Stimulated activated CD4-positive, alpha-beta T cell treated with anti-CD3 and anti-CD28 coated beads, Interleukin-12 subunit alpha, Interleukin-12 subunit beta, amount 100 ng/mL, for 4 hours (primary cell): ENCODE results near the gene KRTAP2-1.
"Not testable (repeated sequence)": the region's sequence is repeated elsewhere in the genome, so short reads cannot be mapped to it uniquely, and the experiment has no call there.

Source experiments
- DNase-seq: peaks from one replicate; pipeline ENCODE4 v3.0.0-alpha.2; 2020

Gene KRTAP2-1

DNA sequence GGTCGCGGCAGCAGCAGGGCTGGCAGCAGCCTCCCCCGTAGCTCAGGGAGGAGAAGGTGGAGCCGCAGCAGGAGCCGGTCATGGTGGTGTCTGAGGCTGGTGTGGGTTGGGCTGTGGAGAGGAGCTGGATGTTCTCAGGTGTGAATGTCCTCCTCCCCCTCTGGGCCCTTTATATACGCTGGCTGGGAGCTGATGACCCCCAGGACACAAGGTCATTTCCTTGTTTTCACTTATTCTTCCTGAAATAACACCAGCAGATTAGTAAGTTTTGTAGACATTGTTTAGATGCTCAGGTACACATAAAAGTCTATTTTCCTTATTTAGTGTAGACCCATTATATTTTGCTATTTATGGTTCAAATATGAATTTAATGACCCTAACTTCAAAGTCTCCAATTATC is 8.0 kb upstream of the KRTAP2-1 start, which contains the start of gene KRTAP2-2:
KRTAP2-2 (minus strand) TSS at position 101 of the 400 bp plus-strand sequence; CDS start at position 82, 19 bp downstream.
- DNase-seq = not testable (repeated sequence)

DNA sequence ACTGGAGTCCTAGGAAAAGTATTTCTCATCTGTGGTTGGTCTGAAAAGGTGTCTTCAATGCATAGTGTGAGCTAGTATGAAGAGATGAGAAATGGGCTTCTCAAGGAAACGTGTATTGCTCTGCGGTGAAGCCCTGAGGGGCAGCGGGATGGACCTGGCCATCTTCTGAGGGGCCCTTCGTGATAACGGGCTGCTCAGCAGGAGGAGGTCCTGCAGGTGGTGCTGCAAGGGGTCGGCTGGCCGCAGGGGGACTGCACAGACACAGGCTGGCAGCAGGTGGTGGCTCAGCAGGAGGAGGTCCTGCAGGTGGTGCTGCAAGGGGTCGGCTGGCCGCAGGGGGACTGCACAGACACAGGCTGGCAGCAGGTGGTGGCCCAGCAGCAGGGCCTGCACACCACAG is 7.4 kb upstream of the KRTAP2-1 start:
- DNase-seq = not testable (repeated sequence)

DNA sequence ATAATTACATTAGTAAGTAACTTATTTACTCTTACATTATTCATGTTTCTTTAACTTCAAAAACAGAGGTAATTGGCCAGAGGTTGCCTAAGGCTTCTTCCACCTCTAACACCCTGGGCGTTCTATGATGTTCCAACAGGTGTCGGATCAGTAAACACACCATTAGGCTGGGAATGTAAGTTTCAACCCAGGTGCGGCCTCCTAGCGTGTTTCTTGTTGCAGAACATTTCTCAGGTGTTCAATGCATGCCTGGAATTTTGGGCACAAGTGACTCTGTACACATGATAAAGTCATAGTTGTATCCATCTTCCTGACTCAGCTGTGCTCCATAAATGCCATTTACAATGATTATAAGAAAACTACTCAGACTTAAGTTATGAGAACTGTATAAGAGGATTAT is 6.9 kb upstream of the KRTAP2-1 start:
- DNase-seq = no peak

DNA sequence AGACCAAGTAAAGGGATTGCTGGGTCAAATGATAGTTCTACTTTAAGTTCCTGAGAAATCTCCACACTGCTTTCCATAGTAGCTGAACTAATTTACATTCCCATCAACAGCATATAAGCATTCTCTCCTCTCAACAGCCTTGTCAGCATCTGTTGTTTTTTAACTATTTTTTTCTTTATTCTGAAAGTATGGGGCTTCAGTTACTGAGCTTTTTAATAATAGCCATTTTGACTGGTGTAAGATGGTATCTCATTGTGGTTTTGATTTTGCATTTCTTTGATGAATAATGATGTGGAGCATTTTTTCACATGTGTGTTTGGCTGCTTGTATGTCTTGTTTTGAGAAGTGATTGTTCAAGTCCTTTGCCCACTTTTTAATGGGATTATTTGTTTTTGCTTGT is 5.5 kb upstream of the KRTAP2-1 start:
- DNase-seq = no peak

DNA sequence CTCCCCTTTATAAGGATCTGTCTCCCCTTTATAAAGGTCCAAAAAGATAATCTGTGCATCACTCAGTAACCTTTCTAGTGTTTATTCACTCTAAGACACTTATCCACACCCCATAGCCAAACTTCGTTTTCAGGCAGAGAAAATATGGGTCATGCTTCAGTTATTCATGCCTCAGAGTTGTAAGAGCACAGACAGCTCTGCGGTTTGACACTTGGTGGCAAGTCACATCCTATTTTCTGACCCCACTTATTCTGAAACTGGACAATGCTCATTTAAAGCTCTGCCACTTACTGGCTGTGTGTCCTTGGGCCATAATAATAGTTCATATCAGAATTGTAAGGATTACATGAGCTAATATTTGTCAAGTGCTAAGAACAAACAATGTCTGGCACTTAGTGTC is 2.0 kb upstream of the KRTAP2-1 start:
- DNase-seq = no peak

DNA sequence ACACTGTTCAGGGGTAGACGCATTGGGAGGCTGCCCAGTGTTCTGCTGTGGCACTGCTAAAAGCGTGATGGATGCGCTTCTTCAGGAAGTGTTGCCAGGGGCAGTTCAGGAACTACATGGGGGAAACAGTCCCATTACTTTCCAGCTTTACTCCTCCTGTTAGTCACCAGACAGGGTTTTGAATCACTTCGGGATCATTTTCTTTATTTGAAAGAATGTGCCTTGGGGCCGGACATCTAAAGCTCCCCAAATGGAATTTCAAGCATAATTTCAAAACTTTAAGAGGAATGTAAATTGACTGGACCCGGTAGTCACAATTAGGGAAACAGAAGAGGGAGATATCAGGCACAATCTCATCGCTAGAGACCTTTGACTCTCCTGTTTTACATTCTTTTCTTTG is 1.3 kb upstream of the KRTAP2-1 start:
- no peak for DNase-seq

DNA sequence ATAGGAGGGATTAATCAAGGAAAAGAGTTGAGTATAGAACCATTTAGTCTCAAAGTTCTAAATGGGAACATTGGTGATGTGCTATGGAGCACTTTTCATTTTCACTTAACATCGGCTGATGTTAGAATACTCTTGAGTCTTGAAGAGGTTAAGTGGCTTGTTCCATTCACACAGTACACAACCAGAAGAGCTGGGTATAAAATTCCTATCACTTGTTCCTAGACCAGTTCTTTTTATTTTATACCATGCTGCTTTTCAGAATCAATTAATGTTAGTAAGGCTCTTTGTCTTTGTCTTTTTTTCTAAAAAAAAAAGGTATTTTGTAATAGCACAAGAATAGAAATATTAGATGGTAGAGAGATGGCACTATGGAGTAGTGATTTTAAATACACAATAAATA is 4.2 kb downstream of the KRTAP2-1 start:
- no peak for DNase-seq

DNA sequence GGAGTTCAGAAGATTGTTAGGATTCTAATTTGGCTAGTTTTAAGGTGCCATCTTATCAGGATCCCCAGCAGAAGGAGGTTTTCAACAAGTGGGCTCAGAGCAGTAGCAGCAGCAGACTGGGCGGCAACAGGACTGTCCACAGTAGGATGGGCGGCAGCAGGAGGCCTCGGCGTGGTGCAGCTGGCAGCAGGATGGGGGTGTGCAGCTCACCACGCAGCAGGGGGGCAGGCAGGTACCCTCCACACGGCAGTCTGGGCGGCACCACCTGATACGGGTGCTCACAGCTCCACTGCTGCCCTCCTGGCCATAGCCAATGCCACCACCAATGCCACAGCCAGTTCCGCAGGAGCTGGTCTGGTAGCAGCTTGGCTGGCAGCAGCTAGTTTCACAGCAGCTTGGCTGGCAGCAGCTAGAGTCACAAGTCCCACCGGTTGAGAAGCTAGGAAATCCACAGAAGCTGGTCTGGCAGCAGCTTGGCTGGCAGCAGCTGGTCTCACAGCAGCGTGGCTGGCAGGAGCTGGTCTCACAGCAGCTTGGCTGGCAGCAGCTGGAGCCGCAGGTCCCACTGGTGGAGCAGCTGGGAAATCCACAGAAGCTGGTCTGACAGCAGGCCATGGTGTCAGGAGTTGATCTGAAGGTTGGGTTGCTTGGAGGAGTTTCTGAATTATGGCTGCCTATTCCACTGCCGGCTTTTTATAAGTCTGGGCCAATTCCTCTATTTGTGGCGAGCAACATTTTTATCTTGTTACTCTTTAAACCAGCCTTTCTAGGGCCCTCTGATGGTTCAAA is 6.1 kb downstream of the KRTAP2-1 start, which contains the start of gene KRTAP1-1:
KRTAP1-1 (minus strand) TSS at position 668 of the 789 bp plus-strand sequence; CDS start at position 615, 53 bp downstream.
- DNase-seq = not testable (repeated sequence)

DNA sequence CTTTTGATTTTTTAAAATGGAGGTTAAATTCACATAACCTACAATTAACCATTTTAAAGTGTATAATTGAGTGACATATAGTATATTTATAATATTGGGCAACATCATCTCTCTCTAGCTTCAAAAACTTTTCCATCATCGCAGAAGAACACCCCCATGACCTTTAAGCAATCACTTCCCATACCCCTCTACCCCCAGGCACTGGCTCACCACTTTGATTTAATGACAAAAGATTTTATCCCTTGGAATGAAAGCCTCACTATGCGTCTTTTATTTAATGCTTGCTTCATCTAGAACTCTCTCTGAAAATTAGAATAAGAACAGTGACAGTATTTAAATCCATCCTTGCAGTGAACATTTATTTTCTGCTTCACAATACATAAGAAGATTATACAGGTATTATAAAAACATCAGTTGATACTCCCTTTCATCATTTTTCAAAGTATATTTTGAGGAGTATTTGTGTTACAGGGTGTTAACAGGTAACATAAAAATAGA is 9.2 kb downstream of the KRTAP2-1 start:
- DNase-seq = no peak

DNA sequence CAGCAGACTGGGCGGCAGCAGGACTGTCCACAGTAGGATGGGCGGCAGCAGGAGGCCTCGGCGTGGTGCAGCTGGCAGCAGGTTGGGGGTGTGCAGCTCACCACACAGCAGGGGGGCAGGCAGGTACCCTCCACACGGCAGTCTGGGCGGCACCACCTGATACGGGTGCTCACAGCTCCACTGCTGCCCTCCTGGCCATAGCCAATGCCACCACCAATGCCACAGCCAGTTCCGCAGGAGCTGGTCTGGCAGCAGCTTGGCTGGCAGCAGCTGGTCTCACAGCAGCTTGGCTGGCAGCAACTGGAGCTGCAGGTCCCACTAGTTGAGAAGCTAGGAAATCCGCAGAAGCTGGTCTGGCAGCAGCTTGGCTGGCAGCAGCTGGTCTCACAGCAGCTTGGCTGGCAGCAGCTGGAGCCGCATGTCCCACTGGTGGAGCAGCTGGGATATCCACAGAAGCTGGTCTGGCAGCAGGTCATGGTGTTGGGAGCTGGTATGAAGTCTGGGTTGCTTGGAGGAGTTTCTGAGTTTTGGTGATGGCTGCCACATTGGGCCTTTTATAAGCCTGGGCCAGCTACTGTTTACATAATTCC is 12.7 kb downstream of the KRTAP2-1 start, which contains the start of gene KRTAP1-3:
KRTAP1-3 (minus strand) TSS at position 529 of the 590 bp plus-strand sequence; CDS start at position 476, 53 bp downstream.
- DNase-seq = not testable (repeated sequence)

DNA sequence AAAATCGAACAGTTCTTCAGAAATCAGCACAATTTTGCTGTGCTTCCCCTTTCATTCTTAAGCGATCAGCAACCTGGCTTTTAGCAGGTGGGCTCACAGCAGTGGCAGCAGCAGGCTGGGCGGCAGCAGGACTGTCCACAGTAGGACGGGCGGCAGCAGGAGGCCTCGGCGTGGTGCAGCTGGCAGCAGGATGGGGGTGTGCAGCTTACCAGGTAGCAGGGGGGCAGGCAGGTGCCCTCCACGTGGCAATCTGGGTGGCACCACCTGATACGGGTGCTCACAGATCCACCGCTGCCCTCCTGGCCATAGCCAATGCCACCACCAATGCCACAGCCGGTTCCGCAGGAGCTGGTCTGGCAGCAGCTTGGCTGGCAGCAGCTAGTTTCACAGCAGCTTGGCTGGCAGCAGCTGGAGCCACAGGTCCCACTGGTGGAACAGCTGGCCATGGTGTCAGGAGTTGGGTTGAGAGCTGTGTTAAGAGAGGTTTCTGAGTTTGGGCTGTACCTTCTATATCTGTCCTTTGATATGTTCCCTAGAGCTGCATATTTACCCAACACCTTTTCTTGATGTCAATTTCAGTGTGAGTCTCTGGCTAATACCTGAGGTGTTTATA is 17.4 kb downstream of the KRTAP2-1 start, which contains the start of gene KRTAP1-4:
KRTAP1-4 (minus strand) TSS at position 563 of the 613 bp plus-strand sequence; CDS start at position 446, 117 bp downstream.
- no peak for DNase-seq

DNA sequence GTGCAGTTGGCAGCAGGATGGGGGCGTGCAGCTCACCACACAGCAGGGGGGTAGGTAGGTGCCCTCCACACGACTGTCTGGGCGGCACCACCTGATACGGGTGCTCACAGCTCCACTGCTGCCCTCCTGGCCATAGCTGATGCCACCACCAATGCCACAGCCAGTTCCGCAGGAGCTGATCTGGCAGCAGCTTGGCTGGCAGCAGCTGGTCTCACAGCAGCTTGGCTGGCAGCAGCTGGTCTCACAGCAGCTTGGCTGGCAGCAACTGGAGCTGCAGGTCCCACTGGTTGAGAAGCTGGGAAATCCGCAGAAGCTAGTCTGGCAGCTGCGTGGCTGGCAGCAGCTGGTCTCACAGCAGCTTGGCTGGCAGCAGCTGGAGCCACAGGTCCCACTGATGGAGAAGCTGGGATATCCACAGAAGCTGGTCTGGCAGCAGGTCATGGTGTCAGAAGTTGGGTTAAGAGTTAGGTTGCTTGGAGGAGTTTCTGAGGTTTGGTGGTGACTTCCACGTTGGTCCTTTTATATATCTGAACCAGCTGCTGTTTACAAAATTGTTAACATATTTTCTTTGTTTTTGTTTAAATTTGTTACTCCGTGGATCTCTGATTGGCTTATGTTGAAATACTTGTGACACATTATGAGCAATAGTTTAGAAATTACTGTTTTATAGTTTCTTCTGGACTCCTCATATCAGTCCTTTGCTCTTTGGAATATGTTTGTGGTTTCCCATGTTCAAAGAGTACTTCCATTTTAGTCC is 20.2 kb downstream of the KRTAP2-1 start, which contains the start of gene KRTAP1-5:
KRTAP1-5 (minus strand) TSS at position 494 of the 757 bp plus-strand sequence; CDS start at position 441, 53 bp downstream.
- no peak for DNase-seq

DNA sequence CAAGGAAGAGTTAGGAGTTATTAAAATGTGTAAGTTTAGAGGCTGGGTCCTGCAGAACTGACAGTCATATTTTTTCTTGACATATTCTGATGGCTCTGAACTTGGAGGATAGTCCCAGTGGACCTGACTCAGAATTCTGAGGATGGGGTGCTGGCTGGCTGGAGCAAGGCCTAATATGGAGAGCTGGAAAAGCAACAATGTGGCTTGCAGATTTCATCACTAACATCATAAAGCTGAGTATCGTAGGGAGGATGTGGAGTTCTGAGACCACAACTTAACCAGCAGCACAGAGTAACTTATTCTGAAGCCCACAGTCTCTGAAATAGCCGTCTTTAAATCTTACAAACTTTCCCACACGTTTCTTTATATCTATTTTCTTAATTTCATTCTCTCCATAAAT is 22.4 kb downstream of the KRTAP2-1 start:
- no peak for DNase-seq

DNA sequence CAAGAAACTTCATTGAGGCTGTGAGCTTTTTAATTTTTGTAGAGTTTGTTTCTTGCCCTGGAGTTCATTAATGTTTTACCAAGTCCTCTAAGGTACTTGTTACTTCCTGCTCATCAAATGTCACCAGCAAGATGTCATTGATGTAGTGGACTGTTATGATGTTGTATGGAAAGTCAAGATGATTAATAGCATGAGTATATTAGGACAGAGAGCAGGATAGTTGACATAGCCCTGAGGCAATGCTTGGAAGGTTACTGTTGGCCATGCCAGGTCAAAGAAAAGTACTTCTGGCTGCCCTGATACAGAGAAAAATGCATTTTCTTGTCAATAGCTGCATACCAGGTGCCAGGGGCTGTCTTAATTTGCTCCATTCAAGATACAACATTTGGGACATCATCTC is 26.8 kb downstream of the KRTAP2-1 start:
- DNase-seq = no peak

DNA sequence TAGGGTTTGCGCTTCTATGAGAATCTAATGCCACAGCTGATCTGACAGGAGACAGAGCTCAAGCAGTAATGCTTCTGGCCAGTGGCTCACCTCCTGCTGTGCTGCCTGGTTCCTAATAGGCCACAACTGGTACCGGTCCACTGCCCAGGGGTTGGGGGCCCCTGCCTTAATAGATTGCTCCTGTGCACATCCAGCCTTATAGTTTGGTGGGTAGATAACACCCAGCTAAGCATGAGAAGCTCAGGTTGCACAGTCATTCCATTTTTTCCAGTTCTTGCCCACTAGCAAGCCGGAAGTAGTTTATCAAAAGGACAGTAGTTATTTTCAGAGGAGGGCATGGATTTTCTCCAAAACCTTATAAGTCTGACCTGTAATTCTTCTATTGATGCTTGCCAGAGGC is 27.7 kb downstream of the KRTAP2-1 start:
- DNase-seq = no peak

DNA sequence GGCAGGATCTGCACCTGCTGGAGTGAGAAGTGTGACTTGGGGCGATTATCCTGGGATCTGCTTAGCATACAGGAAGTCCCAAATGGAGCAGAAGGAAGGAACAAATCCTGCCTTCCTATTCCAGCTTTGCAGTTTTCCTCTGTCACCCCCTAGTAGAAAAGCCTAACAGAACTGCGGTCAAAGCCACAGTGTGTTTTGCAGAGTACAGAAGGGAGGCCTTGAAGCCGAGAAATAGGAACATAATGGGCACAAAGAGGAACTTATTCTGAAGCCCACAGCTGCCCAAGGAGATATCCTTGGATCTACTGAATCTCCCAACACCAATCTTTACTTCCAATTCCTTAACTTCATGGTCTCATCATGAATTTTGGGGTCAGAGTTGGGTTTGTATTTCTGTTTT is 28.6 kb downstream of the KRTAP2-1 start:
- DNase-seq = no peak

DNA sequence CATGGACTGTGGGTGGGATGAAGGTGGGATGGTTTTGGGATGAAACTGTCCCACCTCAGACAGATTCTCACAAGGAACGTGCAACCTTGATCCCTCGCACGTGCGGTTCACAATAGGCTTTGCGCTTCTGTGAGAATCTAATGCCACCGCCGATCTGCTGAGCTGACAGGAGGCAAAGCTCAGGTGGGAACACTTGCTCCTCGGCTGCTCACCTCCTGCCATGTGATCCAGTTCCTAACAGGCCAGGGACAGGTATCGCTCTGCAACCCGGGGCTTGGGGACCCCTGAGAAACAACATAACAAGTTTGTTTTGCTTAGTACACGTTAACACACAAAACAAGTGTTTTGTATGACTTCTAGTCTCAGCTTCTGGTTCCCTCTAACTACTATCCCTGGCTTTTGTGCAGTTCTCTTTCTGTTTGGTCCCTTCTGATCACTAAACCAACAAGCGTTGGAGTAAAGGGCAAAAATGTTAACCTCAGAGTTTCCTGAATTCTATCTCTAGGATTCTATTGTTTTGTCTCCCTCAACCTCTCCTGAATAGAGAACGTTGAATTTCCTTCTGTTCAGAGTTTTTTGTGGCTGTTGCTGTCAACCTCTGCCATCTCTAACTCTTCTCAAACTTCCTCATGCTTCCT is 30.4 kb downstream of the KRTAP2-1 start:
- DNase-seq = no peak

DNA sequence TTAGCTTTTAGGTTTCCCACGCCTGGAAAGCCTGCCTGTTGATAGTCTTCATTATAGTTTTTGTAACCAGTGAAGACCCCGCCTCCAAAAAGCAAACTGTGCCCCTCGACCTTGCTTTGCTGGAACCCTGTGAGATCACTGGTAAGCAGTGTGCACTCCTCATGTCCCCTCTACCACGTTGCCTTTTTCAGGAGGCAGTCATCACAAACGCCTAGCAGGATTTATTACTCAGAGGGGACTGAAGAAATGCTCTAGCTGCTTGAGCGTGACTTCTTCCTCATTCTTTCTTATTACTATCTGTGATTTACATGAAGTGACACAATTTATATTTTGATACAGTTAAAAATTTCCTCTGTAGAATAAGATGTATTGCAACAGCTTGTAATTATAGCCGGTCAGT is 31.7 kb downstream of the KRTAP2-1 start:
- no peak for DNase-seq

DNA sequence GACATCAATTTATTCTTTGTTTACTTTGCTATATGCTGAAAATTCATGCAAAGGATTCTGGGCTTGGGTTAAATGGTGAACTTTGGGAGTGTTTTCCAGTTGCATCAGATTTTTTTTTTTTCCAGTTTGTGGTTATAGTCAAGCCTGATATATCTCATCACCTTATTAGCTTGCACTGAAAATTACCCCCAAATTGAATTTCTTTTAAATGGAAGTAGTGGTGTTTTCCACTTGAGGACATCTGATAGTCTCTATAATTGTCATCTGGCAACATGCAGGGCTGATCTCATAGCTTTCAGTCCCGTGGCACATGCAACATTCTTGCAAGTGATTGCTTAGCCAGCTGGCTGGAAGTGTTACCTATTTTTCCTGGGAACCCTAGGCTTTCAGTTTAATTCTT is 33.5 kb downstream of the KRTAP2-1 start:
- DNase-seq = no peak

DNA sequence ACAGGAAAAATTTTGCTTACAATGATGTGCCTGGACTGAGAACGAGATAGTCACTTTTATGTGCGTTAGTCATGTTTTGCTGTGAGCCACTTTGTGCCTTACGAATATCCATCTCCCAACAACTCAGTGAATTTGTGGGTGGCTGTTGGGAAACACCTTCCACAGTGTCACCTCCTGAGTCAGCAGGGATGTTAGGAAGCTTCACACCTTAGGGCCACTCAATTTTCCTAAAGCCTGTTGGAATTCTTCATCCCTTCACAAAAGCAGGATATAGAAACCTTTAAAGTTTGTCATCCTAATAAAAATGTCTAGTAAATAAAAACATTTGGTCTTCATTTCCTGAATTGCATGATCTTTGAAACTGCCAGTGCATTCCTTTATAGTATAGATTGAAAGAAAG is 33.9 kb downstream of the KRTAP2-1 start:
- no peak for DNase-seq

DNA sequence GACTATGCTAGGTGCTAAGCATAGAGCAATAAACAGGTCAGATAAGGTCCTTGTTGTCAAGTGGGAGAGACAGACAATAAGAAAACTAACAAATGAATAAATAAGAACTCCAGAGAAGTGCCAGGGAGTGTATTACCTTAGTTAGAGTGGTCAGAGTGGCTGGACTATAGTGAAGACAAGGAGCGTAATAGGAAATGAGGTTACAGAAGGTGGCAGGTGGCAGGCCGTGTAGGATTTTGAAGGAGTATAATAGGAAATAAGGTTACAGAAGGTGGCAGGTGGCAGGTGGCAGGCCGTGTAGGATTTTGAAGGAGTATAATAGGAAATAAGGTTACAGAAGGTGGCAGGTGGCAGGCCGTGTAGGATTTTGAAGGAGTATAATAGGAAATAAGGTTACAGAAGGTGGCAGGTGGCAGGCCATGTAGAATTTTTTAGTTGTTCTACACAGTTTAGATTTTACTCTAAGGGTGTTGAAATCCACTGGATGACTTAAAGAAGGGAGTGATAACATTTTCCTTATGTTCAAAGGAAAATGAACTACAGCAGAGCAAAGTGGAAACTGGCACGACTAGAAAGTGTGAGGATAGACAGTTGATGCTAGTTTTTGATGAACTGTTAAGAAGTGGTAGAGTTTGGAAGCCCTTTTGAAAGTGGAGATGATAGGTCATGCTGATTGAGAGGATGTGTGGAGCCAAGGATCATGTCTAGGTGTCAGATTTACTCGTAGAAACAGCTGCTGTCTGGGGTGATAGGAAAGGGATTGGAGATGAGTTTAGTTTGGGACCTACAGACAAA is 34.6 kb downstream of the KRTAP2-1 start:
- DNase-seq = no peak
